HFF-Myc (cell line): ENCODE results near the gene LRIF1.

Experiments used
- DNase-seq: peaks from one replicate; pipeline ENCODE4 v3.0.0-alpha.2; 2011; ENCODE audit warnings: low read depth; ENCODE audit errors: extremely low read depth
- H3K4me3 ChIP-seq: replicated peaks from 2 replicates; pipeline ENCODE4 v1.5.1; 2011; ENCODE audit warnings: low read depth, mild to moderate bottlenecking, control low read depth, low read length
- TF ChIP-seq, protein P1 (sequence below): IDR thresholded peaks from 2 replicates; pipeline ENCODE4 v1.5.1; 2012; ENCODE audit warnings: mild to moderate bottlenecking, low read depth, low read length, control low read depth; ENCODE audit errors: missing control alignments

LRIF1 gene

GRCh38 chr1:110982320-110982719, 18.6 kb upstream of the LRIF1 start:
- H3K4me3 ChIP-seq = no peak overlapping the region
- DNase-seq = no peak
- TF ChIP-seq, protein P1, sequence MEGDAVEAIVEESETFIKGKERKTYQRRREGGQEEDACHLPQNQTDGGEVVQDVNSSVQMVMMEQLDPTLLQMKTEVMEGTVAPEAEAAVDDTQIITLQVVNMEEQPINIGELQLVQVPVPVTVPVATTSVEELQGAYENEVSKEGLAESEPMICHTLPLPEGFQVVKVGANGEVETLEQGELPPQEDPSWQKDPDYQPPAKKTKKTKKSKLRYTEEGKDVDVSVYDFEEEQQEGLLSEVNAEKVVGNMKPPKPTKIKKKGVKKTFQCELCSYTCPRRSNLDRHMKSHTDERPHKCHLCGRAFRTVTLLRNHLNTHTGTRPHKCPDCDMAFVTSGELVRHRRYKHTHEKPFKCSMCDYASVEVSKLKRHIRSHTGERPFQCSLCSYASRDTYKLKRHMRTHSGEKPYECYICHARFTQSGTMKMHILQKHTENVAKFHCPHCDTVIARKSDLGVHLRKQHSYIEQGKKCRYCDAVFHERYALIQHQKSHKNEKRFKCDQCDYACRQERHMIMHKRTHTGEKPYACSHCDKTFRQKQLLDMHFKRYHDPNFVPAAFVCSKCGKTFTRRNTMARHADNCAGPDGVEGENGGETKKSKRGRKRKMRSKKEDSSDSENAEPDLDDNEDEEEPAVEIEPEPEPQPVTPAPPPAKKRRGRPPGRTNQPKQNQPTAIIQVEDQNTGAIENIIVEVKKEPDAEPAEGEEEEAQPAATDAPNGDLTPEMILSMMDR = no peak

- DNase-seq = no peak
- TF ChIP-seq, protein P1 = no peak
- H3K4me3 ChIP-seq = no peak overlapping the region
Measured at GRCh38 chr1:110979154-110979553, 15.4 kb upstream of the LRIF1 start.

- TF ChIP-seq, protein P1 = no peak
- no peak for DNase-seq
- H3K4me3 ChIP-seq = no peak overlapping the region
Measured at GRCh38 chr1:110976089-110976488, 12.4 kb upstream of the LRIF1 start.

DNA sequence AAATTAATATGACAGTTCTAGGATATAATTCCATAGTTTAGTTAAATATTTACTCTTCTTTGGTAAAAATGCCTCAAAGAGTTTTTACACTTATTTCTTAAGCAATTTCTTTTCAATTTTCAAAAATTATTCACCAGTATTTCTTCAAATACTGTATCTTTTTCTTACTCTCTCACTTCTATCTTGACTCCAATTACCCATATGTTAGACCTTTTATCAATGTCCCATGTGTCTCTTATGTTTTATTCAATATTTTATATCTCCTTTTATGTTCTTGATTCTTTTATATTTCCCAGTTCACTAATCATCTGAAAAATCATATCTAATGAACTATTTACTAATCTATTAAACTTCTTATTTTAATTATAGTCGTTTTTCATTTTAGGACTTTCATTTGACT, 11.5 kb upstream of the LRIF1 start:
- TF ChIP-seq, protein P1 = no peak
- no peak for DNase-seq
- H3K4me3 ChIP-seq = no peak overlapping the region

GRCh38 chr1:110967256-110967655, 3.5 kb upstream of the LRIF1 start:
- TF ChIP-seq, protein P1 = no peak
- H3K4me3 ChIP-seq = no peak overlapping the region
- DNase-seq = no peak

DNA sequence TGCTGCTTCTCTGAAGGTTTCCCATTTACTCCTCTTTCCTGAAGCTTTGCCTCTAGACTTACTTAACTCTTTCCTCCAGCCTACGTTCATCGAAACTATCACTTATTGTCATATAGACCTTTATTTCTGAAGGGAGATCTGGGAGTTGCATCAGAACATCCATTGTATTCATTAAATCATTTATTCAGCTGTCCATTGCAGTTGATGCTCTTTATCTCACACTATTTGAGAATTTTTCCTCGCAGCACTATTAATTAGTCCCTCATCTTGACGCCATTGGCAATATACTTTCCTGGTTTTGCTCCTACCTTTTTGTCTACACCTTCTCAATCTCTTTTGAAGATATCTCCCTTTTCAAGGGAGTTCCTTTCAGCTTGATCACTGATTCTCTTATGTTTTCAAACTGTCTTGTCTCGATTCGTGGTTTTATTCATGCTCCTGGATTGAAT, 757 bp upstream of the LRIF1 start:
- TF ChIP-seq, protein P1 = no peak
- H3K4me3 ChIP-seq = peak overlapping the region; percentile 89
- no peak for DNase-seq
